Skin epidermis (tissue), 12 donors: ENCODE measurements around the gene TOX2.
A peak's percentile ranks its signal among the peaks of the same experiment; 100 is the strongest.

Experiments used
- H3K27ac ChIP-seq, 21 experiments: fragments of 200-600 bp; sonication (generic) in 11 of 21; one replicate each; pipeline ENCODE4 v1.5.0; 2020; ENCODE audit warnings: mild to moderate bottlenecking in 3 of 21, inconsistent platforms in 2 of 21, moderate library complexity in 2 of 21
- H3K4me3 ChIP-seq, 7 experiments: fragments of 200-600 bp; sonication (generic) in 2 of 7; one replicate each; pipeline ENCODE4 v1.5.0; 2020; ENCODE audit warnings: inconsistent platforms in 2 of 7, mild to moderate bottlenecking in 2 of 7, moderate library complexity in 1 of 7

Gene TOX2

GRCh38 chr20:43953919-43954592 is 39.4 kb downstream of the TOX2 start:
- Histone ChIP-seq H3K27ac (no peak overlapping the region), H3K4me3 (no peak overlapping the region)

DNA sequence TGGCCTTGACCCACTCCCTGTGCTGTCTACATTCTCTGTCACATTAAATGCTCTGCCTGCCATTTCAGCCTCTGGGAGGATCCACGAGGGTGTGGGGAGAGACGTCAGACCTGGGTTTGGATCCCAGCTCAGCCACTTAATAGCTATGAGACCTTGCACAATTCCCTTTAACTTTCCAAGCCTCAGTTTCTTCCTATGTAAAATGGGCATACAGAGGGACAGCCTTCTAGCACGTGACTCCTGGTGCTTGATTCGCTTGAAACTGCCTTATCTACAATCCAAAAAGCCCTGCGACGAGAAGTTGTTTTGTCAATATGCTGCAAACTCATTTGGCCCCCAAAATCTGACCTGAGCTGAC is 40.0 kb downstream of the TOX2 start:
- H3K27ac ChIP-seq, result peak overlapping the region in 3 of 21 experiments; percentile 41 to 46 (median 45)
- H3K4me3 ChIP-seq, result no peak overlapping the region

- Histone ChIP-seq H3K27ac (peak overlapping the region in 3 of 21 experiments; percentile 41 to 46 (median 45)), H3K4me3 (no peak overlapping the region)
These were observed 40.6 kb downstream of the TOX2 start for GRCh38 chr20:43955062-43955749.

DNA sequence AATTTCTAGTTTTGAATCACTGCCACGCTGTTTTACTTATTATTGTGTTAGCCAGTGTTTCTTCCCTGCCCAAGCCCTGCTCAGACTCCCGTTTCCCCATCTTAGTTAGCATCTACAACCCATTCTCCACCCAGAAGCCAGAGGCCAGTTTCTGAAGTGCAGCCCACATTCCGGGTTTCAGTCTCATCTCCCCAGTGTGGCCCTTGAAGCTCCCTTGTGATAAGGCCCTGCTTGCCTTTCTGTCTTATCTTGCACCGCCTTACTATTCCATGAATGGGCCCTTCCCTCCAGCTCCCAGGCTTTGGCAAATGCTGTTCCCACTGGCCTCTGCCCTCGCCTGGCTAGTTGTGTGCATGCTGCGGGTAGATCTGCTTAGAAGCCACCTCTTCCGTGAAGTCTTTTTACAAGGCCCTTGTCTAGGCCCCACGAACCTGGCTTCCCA is 41.1 kb downstream of the TOX2 start:
- no peak overlapping the region for H3K4me3 ChIP-seq
- H3K27ac ChIP-seq, result peak overlapping the region in 3 of 21 experiments; percentile 37 to 45 (median 41)

DNA sequence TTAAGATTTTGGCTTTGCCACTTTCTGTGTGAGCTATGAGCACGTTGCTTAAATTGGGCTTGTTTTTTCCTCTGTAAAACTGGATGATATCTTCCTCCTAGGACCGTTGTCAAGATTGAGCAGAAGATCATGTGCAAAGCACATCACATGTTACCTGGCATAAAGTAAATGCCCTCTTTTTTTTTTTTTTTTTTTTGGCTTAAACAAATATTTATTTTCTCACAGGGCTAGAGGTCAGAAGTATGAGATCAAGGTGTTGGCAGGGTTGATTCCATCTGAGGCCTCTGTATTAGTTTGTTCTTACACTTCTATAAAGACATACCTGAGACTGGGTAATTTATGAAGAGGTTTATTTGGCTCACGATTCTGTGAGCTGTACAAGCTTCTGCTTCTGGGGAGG is 42.7 kb downstream of the TOX2 start:
- Histone ChIP-seq H3K27ac (no peak overlapping the region), H3K4me3 (no peak overlapping the region)

- peak overlapping the region in 1 of 21 experiments; percentile 1 for H3K27ac ChIP-seq
These were observed 44.0 kb downstream of the TOX2 start for GRCh38 chr20:43958626-43959025.

GRCh38 chr20:43959079-43959919 is 44.6 kb downstream of the TOX2 start:
- no peak overlapping the region for H3K27ac ChIP-seq
- H3K4me3 ChIP-seq, result no peak overlapping the region

More at GRCh38 chr20:43958626-43959025, 44.0 kb downstream of the TOX2 start:
- H3K4me3 ChIP-seq, result no peak overlapping the region

DNA sequence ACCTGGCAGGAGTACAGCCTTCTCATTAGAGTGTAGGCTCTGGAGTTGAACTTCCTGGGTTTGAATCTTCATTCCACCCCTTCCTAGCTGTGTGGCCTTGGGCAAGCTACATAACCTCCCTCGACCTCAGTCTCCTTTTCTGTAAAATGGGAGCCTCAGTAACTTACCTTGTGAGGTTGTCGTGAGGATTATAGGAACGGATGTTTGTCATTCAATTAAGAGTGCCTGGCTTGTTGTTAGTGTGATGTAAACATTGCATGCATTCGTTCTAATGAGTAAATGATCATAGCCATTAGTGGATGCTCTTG is 45.2 kb downstream of the TOX2 start:
- Histone ChIP-seq H3K27ac (no peak overlapping the region), H3K4me3 (no peak overlapping the region)

DNA sequence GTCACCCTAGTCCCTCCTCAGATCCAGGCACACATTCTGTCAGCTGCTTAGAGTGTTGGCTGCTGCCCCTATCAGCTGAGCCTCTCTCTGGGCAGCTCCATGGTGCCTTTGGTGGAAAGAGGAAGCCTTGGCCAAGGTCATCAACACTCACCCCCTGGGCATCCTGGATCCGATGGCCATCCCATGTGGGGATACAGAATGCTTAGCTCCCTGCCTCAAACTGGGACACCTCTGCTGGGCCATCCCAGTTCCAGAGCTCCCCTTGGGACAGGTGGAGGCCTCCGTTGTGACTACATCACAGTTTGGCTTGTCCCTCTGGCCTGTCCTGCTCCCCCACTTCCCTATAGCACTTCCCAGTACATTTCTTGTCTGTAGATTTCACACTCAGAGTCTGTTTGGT is 45.6 kb downstream of the TOX2 start:
- Histone ChIP-seq H3K27ac (no peak overlapping the region), H3K4me3 (no peak overlapping the region)

DNA sequence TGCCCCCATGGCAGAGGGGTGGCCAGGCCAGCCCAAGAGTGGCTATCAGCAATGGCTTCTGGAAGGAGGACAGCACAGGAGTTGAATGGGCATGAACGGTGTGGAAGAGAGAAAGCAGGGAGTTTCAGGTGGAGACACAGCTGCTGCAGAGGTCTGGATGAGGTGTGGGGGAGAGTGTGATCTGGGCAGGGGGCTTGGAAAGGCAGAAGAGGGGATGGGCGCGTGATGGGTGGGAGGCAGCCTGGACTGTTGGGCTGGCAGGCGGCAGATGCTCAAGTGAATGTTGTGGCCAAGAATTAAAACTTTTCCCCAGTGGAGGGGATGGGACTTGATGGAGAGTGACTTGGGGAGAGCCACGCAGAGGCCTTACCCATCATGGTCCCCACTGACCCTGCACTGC is 46.5 kb downstream of the TOX2 start:
- Histone ChIP-seq H3K4me3 (no peak overlapping the region), H3K27ac (no peak overlapping the region)

DNA sequence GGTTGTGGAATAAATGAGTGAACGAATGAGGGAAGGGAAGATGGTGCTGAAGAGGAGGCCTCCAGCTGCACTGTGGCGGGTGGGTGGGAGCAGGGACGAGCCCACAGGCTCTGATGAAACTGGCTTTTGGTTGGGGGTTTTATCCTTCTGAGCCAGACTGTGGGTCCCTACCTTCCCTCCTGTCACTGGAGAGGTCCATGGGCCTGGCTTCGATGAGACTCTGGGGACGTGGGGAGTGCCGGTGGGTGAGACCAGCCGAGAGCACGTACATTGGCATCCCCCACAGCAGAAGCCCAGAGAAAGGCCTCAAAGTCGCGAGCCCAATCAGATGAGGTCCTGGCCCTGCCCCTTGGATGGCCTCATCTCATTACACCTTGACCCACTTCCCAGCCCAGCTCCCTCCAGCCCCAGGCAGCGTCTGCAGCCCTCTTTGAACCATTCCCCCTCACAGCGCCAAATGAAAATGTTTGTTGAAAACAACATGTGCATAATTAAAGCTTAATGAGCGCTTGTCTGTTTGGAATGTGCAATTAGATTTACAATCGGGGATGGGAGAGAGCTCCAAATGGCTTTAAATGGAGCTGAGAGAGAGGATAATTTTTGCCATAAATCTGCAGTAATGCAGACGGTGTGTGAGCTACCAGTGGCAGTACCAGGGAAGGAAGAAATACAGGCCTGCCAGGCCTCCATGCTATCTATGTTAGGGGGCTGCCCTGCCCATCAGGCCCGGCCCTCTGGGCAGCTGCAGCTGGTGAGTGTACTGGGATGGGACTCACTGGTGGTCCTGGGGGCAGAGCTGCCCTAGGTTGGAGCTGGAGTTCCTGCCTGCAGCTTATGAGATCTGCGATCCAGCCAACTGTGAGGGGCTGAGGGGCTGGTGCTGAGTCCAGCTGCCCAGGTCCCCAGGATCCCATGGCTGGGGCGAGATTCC is 47.2 kb downstream of the TOX2 start:
- Histone ChIP-seq H3K27ac (no peak overlapping the region), H3K4me3 (no peak overlapping the region)

- no peak overlapping the region for H3K4me3 ChIP-seq
- H3K27ac ChIP-seq, result no peak overlapping the region
These were observed 47.9 kb downstream of the TOX2 start for GRCh38 chr20:43962530-43962929.

DNA sequence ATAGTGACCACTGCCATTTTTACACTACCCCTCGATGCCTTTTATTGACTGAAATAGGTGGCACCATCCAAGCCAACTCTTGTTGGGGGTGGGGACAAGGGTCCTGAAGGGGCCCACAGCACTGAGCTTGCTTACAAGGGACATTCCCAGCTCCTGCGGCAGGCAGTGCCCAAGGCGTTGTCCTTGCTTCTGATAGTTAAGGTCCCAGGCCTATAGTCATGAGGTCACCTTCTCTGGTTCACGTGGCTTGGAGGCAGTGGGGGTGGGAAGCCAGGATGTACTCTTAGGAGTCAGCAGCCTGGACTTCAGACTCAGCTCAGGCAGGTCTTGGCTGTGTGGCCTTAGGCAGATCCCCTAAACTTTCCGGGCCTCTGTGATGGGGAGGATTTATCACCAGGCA is 48.6 kb downstream of the TOX2 start:
- Histone ChIP-seq H3K4me3 (no peak overlapping the region), H3K27ac (no peak overlapping the region)

DNA sequence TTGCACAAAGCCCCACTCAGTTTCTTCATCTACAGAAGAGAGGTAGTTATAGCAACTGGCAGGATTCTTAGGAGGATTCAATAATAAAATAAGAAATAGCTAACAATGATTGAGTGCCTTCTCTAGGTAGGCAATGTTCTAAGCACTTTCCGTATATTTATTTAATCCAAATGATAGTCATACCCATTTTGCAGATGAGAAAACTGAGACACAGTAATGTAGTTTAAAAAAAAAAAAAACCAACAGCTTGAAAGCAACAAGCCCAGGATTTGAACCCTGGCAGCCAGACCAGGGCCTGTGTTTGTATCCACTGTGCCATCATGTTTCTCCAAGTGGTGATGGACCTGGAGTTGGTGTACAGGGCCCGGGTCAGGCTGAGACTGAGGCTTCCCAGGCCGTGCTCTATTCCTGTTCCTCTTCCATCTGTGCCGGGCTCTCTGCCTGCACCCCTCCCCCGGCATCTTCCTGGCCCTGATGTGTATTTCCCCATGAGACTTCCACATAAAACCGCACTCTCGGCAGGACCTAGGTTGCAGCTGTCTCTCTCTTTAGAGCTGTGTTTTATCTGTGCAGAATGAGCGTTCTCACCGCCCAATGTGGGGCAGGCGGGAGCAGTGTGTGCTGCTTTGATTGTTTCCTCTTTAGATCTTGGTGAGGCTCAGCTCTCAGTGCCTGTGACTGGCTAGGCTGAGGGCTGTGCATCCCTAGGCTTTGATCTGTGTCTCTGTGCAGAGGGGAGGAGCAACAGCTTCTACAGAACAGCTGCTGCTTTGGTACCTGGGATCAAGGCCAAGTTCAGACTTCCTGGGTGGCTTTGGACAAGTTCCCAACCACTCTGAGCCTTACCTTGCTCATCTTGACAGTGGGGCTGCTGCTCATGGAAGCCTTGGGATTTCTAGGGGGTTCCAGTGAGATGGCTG is 49.5 kb downstream of the TOX2 start:
- no peak overlapping the region for H3K27ac ChIP-seq
- H3K4me3 ChIP-seq, result no peak overlapping the region

GRCh38 chr20:43968341-43969000 is 53.8 kb downstream of the TOX2 start:
- Histone ChIP-seq H3K27ac (no peak overlapping the region), H3K4me3 (no peak overlapping the region)

- Histone ChIP-seq H3K27ac (no peak overlapping the region), H3K4me3 (no peak overlapping the region)
These were observed 54.4 kb downstream of the TOX2 start for GRCh38 chr20:43969028-43969447.

DNA sequence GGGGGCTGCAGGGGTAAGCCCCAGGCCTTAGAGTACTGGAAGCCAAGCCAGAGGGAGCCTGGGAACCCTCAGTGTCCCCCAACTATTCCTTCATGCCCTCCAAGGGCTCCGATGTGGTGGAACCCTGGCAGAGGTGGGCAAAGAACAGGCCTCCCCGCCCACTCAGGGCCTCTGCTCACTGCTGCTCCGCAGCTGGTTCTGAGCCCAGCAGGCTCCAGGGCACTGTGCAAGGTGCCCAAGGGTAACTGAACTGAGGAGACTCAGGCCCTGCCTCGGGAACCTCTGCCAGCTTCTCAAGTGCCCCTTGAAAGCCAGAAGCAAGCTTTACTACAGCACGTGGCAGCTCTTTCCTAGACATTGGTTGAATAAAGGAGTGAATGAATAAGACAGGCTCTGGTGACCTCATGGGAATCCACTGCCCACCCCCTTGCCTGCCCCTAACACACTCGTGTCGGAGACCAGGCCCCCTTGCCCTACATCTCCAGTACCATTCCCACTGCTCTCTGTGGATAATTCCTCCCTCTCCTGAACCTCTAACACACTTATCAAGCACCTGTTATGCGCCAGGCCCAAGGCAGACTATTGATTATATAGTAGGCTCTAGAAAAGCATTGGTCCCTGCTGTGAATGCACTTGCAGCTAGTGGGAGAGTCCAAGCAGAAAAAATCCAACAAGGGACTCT is 55.0 kb downstream of the TOX2 start:
- no peak overlapping the region for H3K27ac ChIP-seq
- no peak overlapping the region for H3K4me3 ChIP-seq

- Histone ChIP-seq H3K4me3 (no peak overlapping the region), H3K27ac (no peak overlapping the region)
These were observed 56.6 kb downstream of the TOX2 start for GRCh38 chr20:43971267-43971666.
